GM13977 (cell line): ENCODE data around the gene NPR3.

Source experiments
- DNase-seq: peaks from one replicate; pipeline ENCODE4 v3.0.0; 2012; ENCODE audit warnings: low spot score
- in situ Hi-C: fragments of 300-500 bp; cut with MboI; formaldehyde crosslinking; loops from one replicate; pipeline ENCODE4 v1.12.0; 2022; ENCODE audit warnings: low sequenced_read_pairs, low pct_unique_long_range_greater_than_20kb, mixed read lengths, inconsistent platforms; ENCODE audit not compliant: unreplicated experiment
- TF ChIP-seq, protein P1 (sequence below): IDR thresholded peaks from 2 replicates; pipeline ENCODE4 v1.5.1; 2012; ENCODE audit warnings: mild to moderate bottlenecking, control low read depth; ENCODE audit not compliant: insufficient read depth; ENCODE audit errors: extremely low read depth, missing control alignments

Gene NPR3

DNA sequence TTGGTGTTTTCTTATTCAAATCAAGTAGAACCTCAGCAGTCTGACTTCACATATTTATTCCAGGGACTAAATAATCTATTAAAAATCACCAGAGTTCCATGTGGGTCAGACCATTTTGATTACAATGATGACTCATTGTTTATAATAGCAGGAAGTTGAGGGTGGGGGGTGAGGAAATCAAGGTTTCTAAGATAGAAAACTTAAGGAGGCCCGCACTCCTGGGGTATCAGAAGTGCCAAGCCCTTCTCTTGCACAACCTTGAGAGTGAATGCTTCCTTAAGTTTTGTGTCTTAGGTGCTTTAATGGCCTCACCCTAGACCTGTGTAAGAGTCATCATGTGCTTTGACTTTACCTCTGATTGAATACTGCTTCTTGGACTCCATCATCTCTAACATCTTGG lies 31.9 kb upstream of the NPR3 start:
- in situ Hi-C loops: no loop called here
- no peak for DNase-seq
- TF ChIP-seq, protein P1, sequence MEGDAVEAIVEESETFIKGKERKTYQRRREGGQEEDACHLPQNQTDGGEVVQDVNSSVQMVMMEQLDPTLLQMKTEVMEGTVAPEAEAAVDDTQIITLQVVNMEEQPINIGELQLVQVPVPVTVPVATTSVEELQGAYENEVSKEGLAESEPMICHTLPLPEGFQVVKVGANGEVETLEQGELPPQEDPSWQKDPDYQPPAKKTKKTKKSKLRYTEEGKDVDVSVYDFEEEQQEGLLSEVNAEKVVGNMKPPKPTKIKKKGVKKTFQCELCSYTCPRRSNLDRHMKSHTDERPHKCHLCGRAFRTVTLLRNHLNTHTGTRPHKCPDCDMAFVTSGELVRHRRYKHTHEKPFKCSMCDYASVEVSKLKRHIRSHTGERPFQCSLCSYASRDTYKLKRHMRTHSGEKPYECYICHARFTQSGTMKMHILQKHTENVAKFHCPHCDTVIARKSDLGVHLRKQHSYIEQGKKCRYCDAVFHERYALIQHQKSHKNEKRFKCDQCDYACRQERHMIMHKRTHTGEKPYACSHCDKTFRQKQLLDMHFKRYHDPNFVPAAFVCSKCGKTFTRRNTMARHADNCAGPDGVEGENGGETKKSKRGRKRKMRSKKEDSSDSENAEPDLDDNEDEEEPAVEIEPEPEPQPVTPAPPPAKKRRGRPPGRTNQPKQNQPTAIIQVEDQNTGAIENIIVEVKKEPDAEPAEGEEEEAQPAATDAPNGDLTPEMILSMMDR: no peak

DNA sequence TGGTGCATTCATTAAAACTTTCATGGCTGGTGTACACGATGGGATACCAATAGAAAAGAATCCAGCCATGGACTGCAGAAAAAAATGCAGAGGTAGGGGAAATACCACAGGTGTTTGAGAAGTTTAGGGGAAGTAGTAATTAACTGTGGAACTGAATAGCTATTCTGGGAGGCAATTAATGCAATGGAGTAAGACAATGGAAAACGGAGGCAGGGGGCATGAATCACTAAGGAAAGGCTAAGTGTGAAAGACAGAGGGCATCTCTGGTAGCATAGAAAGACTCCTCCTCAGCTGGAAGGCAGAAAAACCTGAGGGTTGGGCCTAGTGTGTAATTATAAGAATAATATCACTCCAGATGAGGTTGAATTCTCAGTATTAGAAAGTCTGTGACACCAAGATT lies 30.9 kb upstream of the NPR3 start:
- TF ChIP-seq, protein P1: no peak
- in situ Hi-C loops: no loop called here
- no peak for DNase-seq

DNA sequence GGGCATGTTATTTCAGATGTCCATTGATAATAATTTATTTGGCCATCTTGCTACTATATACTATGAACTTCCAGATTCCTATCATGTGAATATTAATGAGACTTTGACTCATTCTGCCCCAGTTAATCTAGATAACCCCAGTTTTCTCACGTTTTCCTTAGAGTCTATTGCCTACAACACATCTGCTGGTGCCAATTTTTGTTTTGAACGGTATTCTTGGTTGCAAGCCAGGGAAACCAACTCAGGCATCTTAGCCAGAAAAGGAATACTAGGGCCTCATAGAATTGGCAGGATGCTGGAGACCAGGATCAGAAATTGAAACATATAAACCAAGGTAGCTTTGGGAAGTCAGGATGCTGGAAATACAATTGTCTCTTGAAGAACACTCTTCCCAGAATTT lies 28.0 kb upstream of the NPR3 start:
- DNase-seq: no peak
- in situ Hi-C loops: no loop called here
- TF ChIP-seq, protein P1: no peak

DNA sequence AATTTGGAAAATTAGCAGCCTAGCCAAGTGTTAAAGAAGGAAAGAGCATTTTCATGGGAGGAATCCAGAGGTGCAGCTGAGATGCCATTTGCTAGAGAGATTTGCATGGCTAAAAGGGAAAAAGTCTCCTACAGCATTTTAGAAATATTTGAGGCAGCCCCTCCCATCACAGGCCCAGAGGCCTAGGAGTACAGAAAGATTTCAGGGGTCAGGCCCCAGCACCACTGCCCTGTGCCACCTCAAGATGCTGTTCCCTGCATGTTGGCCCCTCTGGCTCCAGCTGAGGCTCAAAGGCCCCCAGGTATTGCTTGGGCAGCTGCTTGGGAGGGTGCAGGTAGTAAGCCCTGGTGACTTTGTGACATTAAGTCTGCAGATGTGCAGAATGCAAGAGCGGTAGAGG lies 26.9 kb upstream of the NPR3 start:
- TF ChIP-seq, protein P1: no peak
- DNase-seq: no peak
- in situ Hi-C loops: no loop called here

DNA sequence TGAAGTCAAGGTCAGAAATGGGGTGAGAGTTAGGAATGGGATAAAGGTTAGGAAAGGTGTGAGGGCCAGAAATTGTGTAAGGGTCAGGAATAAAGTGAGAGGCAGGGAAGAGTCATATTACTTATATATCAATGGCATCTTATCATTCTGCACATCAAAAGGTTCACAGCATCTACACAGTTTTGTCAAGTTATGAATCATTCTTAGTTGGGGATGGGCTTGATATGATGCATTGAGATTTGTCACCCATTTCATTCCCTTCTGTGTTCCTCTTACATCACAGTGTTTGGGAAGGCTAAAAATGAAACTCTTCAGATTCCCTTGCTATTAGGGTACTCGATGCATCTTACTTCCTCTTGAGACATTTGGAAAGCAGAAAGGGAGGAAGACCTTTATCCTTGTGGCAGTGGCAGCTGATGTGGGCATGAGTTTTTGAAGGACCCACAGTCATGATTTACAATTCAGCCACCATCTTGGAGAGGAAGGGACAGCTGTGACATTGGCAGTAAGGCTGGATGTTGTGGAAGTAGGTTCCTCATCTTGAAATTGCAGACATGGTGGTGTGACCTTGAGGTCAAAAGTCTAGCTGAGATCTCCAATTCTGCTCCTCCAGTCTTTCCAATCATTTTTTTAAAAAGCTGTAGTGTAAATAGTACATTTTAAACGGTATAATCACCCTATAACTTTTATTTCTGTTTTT lies 24.2 kb upstream of the NPR3 start:
- TF ChIP-seq, protein P1: no peak
- no peak for DNase-seq
- in situ Hi-C loops: no loop called here

DNA sequence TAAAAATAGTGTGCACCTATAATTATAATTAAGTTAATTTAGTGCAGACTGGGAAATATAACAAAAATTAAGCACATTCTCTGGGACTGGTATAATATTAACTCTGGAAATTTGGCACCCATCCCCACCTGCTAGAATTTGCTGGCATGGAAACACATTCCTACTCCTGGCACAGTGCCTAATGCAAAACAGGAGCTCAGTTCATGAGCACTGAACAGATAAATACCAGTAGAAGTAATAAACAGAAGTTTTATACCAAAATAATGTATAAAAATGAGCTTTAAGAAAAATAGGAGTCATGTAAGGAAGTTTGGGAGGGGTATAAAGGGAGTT lies 23.7 kb upstream of the NPR3 start:
- no peak for DNase-seq
- in situ Hi-C loops: no loop called here
- TF ChIP-seq, protein P1: no peak
